Esophagus muscularis mucosa (tissue), 3 donors: ENCODE measurements around the gene PEX26.
"Not testable (repeated sequence)": the region's sequence is repeated elsewhere in the genome, so short reads cannot be mapped to it uniquely, and the experiment has no call there.

Experiments
- CTCF ChIP-seq, 3 experiments: fragments of 200-600 bp in 2 of 3; fragments of 450-650 bp in 1 of 3; sonication (generic) in 2 of 3; IDR thresholded peaks; one replicate each; pipeline ENCODE4 v1.5.1; 2017 to 2019; ENCODE audit warnings: antibody characterized with exemption in 3 of 3, mild to moderate bottlenecking in 2 of 3, moderate library complexity in 1 of 3
- POLR2AphosphoS5 ChIP-seq, 2 donors: sonication (generic); formaldehyde crosslinking; IDR thresholded peaks; one replicate each; pipeline ENCODE4 v1.6.1; 2017; ENCODE audit warnings: antibody characterized with exemption in 2 of 2

- not testable (repeated sequence) for TF ChIP-seq CTCF, POLR2AphosphoS5 (IDR thresholded peaks at IDR 0.05)
Observed at GRCh38 chr22:18053216-18053946, 24.4 kb upstream of the PEX26 start.
